ENCODE measurements around the gene RCAN2.

Gene RCAN2

DNA sequence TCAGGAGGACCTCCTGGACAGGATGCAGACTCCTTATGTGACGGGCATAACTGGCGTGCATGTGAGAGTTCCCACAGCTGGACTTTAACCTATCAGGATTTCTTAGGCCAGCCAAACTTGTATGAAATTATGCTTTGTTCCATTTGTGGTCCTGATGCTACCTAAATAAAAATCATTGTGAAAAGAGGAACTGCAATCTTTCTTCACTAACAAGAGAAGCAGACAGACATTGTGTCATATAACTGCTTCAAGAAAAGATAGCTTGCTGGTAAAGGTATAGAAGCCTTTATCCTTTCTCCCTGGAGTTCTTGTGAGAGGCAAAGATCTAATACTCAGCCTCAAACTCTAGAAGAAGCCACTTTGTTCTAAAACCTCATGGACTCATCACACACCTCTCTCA lies 233.0 kb downstream of the RCAN2 start:
- no peak for DNase-seq (ENCODE audit: insufficient read length, low spot score)
- TF ChIP-seq, protein P1, sequence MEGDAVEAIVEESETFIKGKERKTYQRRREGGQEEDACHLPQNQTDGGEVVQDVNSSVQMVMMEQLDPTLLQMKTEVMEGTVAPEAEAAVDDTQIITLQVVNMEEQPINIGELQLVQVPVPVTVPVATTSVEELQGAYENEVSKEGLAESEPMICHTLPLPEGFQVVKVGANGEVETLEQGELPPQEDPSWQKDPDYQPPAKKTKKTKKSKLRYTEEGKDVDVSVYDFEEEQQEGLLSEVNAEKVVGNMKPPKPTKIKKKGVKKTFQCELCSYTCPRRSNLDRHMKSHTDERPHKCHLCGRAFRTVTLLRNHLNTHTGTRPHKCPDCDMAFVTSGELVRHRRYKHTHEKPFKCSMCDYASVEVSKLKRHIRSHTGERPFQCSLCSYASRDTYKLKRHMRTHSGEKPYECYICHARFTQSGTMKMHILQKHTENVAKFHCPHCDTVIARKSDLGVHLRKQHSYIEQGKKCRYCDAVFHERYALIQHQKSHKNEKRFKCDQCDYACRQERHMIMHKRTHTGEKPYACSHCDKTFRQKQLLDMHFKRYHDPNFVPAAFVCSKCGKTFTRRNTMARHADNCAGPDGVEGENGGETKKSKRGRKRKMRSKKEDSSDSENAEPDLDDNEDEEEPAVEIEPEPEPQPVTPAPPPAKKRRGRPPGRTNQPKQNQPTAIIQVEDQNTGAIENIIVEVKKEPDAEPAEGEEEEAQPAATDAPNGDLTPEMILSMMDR (IDR thresholded peaks at IDR 0.05; ENCODE audit: insufficient read depth, missing control alignments) = no peak
- no peak for FAIRE-seq

DNA sequence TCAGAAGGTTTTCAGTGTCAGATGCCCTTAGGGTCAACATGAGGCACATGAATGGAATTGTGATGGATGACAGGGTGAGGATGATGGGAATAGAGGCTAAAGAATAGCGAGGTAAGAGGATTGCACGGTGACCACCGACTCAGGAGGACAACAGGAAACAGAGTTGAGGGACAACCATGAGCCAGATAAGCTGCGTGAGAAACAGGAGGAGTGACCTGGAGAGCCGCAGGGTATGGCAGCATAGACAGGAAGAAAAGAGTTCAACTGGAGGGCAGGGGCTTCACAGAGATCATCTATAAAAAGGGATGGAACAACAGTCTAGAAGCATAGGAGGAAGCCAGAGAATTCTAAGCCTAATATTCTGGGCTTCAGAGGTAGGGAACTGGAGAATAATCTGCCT lies 235.7 kb downstream of the RCAN2 start:
- FAIRE-seq (no peak), DNase-seq (ENCODE audit: insufficient read length, low spot score) (no peak)
- TF ChIP-seq, protein P1 (IDR thresholded peaks at IDR 0.05; ENCODE audit: insufficient read depth, missing control alignments) = no peak

DNA sequence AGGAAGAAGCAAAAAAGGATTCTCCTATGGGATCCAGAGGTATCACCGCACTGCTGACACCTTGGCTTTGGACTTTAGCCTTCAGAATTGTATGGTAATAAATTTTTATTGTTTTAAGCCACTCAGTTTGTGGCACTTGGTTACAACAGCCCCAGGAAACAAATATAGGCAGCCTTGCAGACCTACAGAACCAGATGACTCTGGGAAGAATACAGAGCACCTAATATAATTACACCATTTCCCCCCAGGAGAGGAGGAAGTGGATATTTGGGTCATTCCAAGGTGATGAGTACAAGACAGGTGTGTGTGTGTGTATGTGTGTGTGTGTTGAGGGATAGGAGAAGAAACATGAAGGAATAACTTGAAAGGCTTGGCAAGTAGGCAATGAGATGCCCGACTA lies 236.3 kb downstream of the RCAN2 start:
- FAIRE-seq (no peak), DNase-seq (ENCODE audit: insufficient read length, low spot score) (no peak)
- TF ChIP-seq, protein P1 (IDR thresholded peaks at IDR 0.05; ENCODE audit: insufficient read depth, missing control alignments) = no peak

DNA sequence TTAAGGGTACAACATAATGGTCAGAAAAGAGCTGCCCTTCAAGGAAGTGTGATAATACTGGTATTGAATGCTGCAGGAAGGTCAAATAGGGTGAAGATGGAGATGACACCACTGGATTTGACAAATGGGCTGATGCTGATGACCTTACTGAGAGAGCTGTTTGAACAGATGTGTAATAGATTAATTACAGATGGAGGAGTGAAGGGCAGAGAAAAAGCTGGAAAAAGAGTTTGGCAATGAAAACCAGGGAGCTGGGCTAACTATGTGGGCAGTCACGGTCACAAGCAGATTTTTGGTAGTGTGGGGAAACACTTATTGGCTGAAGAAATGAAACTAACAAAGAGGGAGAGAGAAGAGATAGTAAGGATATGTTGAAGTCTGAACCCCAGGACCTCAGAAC lies 236.9 kb downstream of the RCAN2 start:
- TF ChIP-seq, protein P1 (IDR thresholded peaks at IDR 0.05; ENCODE audit: insufficient read depth, missing control alignments) = no peak
- FAIRE-seq (no peak), DNase-seq (ENCODE audit: insufficient read length, low spot score) (no peak)

DNA sequence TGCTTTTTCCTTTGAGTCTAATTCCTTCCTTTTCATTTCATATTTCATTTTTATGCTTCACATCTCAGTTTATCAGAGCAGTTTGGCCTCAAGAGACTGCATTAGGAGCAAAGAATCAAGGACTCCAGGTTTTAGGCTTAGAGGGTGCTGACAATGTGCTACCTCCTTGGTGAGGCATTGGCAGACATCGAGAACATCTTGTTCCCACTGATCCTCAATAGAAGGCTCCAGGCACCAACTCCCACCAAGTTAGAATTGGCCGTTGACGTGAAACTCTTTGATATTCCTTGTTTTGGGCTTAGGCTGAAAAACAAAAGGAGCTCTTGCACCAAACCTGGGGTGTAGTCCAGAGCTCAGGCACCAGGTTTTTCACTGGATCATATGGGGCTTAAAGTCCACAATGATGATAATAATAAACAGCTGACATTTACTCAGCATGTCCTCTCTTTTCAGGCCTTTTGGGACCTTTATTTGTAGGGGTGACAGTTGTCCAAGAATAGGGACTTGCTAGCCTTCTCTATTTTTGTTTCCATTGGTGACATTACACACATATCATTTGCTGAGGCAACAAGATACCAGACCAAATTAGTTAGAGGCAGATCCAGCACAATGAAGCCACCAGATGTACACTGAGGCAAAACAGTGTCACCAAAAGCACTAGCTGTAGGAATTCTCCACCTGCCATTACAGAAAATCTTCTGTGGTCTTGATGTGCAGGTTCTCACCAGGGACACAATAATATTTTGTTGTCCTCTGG lies 239.5 kb downstream of the RCAN2 start:
- TF ChIP-seq, protein P1 (IDR thresholded peaks at IDR 0.05; ENCODE audit: insufficient read depth, missing control alignments) = no peak
- FAIRE-seq = no peak
- DNase-seq (ENCODE audit: insufficient read length, low spot score) = no peak

DNA sequence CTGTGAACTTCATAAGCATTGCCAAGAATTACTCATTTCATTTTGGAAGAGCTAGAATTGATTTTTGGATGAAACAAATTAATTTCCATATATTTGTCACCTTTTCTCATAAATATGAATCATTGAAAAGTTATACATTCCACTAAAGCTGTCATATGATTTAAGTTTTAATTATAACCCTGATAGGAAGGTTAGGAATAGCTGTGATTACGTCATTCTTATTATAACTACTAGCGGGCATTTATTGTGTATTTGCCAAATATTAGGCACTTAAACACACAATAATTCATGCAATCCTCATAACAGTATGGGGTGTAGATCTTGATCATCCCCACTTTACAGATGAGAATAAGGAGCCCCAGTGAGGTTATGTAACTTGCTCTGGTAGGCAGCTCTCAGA lies 243.1 kb downstream of the RCAN2 start:
- DNase-seq (ENCODE audit: insufficient read length, low spot score) (no peak), FAIRE-seq (no peak)
- TF ChIP-seq, protein P1 (IDR thresholded peaks at IDR 0.05; ENCODE audit: insufficient read depth, missing control alignments) = no peak

DNA sequence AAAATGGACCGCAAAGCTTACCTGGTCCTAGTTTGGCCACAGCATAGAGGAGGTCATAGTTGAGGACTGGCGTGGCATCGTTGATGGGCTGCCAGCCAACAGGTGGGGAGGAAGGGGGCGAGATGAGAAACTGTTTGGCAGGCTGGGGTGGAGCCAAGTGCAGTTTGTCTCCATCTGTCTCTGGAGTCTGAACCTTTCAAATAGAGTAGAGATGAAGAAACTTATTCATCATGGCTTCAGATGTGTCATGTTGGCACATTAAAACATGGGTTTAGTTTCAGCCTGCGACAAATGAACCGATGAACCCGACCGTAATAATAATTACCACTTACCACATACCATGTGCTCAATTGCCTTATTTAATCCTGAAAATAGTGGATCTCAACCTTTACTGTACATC lies 244.5 kb downstream of the RCAN2 start:
- DNase-seq (ENCODE audit: insufficient read length, low spot score) (no peak), FAIRE-seq (no peak)
- TF ChIP-seq, protein P1 (IDR thresholded peaks at IDR 0.05; ENCODE audit: insufficient read depth, missing control alignments) = no peak
